ENCODE data around the gene TMEM150B. TPM values are rescaled to one million over a fixed set of nuclear protein-coding genes. Genes with fewer than 3 reads are reported as not detected.

TMEM150B gene
- total and polyA plus RNA-seq, 9 of the 15 experiments (the other 6 are each of a cell fraction or from before 2014, with no cell fraction given), result 0.47 to 1.3 (median 0.74) TPM; not detected in 2

GRCh38 chr19:55270172-55270942 is 54.8 kb downstream of the TMEM150B start (continued):
- TF ChIP-seq HDGF (IDR thresholded peaks at IDR 0.05) (0 out of 2 replicates have a peak, but pooled peaks have one; percentile 42), U2AF1 (optimal IDR thresholded peaks at IDR 0.05; ENCODE audit: low read depth, low read length) (no peak), ZNF785 (CRISPR knock-in tag; IDR thresholded peaks at IDR 0.05) (no peak), TSC22D4 (tag; IDR thresholded peaks at IDR 0.05) (no peak), FUS (optimal IDR thresholded peaks at IDR 0.05; ENCODE audit: low read depth, low read length) (no peak), PCBP2 (IDR thresholded peaks at IDR 0.05; ENCODE audit: low read depth, low read length, poor library complexity, severe bottlenecking) (no peak), THRA (IDR thresholded peaks at IDR 0.05) (no peak), RBBP5 (IDR thresholded peaks at IDR 0.05; ENCODE audit: borderline replicate concordance, insufficient read depth, low read length, poor library complexity, severe bottlenecking) (peak; percentile 40), MAFG (tag; conservative IDR thresholded peaks at IDR 0.05) (no peak), ZEB2 (IDR thresholded peaks at IDR 0.05) (peak; percentile 95), FIP1L1 (IDR thresholded peaks at IDR 0.05; ENCODE audit: low read depth, low read length, poor library complexity, severe bottlenecking) (no peak), POLR2AphosphoS2 (IDR thresholded peaks at IDR 0.05; ENCODE audit: low read length) (no peak), DPF2 (IDR thresholded peaks at IDR 0.05) (peak; percentile 74), ZNF764 (CRISPR knock-in tag; IDR thresholded peaks at IDR 0.05; ENCODE audit: low read depth) (no peak), BACH1 (tag; IDR thresholded peaks at IDR 0.05) (no peak), CREBBP (IDR thresholded peaks at IDR 0.05; ENCODE audit: low read depth, low read length) (no peak), ZNF384 (IDR thresholded peaks at IDR 0.05; ENCODE audit: low read depth, low read length) (no peak)
- TF ChIP-seq, protein P1, sequence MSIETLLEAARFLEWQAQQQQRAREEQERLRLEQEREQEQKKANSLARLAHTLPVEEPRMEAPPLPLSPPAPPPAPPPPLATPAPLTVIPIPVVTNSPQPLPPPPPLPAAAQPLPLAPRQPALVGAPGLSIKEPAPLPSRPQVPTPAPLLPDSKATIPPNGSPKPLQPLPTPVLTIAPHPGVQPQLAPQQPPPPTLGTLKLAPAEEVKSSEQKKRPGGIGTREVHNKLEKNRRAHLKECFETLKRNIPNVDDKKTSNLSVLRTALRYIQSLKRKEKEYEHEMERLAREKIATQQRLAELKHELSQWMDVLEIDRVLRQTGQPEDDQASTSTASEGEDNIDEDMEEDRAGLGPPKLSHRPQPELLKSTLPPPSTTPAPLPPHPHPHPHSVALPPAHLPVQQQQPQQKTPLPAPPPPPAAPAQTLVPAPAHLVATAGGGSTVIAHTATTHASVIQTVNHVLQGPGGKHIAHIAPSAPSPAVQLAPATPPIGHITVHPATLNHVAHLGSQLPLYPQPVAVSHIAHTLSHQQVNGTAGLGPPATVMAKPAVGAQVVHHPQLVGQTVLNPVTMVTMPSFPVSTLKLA (conservative IDR thresholded peaks at IDR 0.05), result 0 out of 4 replicates have a peak, but pooled peaks of 1 of the 2 experiments have one; percentile 21
- TF ChIP-seq, protein P2, sequence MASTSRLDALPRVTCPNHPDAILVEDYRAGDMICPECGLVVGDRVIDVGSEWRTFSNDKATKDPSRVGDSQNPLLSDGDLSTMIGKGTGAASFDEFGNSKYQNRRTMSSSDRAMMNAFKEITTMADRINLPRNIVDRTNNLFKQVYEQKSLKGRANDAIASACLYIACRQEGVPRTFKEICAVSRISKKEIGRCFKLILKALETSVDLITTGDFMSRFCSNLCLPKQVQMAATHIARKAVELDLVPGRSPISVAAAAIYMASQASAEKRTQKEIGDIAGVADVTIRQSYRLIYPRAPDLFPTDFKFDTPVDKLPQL (IDR thresholded peaks at IDR 0.05; ENCODE audit: extremely low read depth, insufficient read length), result no peak
- TF ChIP-seq, protein P3, sequence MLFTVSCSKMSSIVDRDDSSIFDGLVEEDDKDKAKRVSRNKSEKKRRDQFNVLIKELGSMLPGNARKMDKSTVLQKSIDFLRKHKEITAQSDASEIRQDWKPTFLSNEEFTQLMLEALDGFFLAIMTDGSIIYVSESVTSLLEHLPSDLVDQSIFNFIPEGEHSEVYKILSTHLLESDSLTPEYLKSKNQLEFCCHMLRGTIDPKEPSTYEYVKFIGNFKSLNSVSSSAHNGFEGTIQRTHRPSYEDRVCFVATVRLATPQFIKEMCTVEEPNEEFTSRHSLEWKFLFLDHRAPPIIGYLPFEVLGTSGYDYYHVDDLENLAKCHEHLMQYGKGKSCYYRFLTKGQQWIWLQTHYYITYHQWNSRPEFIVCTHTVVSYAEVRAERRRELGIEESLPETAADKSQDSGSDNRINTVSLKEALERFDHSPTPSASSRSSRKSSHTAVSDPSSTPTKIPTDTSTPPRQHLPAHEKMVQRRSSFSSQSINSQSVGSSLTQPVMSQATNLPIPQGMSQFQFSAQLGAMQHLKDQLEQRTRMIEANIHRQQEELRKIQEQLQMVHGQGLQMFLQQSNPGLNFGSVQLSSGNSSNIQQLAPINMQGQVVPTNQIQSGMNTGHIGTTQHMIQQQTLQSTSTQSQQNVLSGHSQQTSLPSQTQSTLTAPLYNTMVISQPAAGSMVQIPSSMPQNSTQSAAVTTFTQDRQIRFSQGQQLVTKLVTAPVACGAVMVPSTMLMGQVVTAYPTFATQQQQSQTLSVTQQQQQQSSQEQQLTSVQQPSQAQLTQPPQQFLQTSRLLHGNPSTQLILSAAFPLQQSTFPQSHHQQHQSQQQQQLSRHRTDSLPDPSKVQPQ (CRISPR knock-in tag; IDR thresholded peaks at IDR 0.05; ENCODE audit: borderline replicate concordance), result no peak
- TF ChIP-seq, protein P4, sequence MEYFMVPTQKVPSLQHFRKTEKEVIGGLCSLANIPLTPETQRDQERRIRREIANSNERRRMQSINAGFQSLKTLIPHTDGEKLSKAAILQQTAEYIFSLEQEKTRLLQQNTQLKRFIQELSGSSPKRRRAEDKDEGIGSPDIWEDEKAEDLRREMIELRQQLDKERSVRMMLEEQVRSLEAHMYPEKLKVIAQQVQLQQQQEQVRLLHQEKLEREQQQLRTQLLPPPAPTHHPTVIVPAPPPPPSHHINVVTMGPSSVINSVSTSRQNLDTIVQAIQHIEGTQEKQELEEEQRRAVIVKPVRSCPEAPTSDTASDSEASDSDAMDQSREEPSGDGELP (CRISPR knock-in tag; IDR thresholded peaks at IDR 0.05; ENCODE audit: borderline replicate concordance), result peak; percentile 70; the same call in 1 of the 2 replicates

Data from K562 (cell line).